Fibroblast of lung (primary cell): ENCODE results near the gene TCFL5. TPM values are rescaled to one million over a fixed set of nuclear protein-coding genes. Genes with fewer than 3 reads are reported as not detected.

Source experiments
- DNase-seq, 2 donors: peaks; one replicate each; pipeline versions ENCODE4 v3.0.0 to v3.0.0-alpha.2; 2010; ENCODE audit warnings: low read depth in 2 of 2
- H2AFZ ChIP-seq: 2 replicates; pipeline ENCODE4 v1.5.1; 2012; ENCODE audit warnings: low read length, control low read depth, inconsistent platforms
- H3K27ac ChIP-seq: 2 replicates; pipeline ENCODE4 v1.5.1; 2011; ENCODE audit warnings: low read length, control low read depth; ENCODE audit not compliant: insufficient read depth
- H3K27me3 ChIP-seq: 2 replicates; pipeline ENCODE4 v1.5.1; 2011; ENCODE audit warnings: mild to moderate bottlenecking, low read length; ENCODE audit not compliant: control insufficient read depth, insufficient read depth
- H3K36me3 ChIP-seq: 2 replicates; pipeline ENCODE4 v1.5.1; 2011; ENCODE audit warnings: low read length; ENCODE audit not compliant: control insufficient read depth, insufficient read depth
- H3K4me1 ChIP-seq: 2 replicates; pipeline ENCODE4 v1.5.1; 2011; ENCODE audit warnings: low read length; ENCODE audit not compliant: control insufficient read depth, insufficient read depth; ENCODE audit errors: extremely low read depth
- H3K4me2 ChIP-seq: 2 replicates; pipeline ENCODE4 v1.5.1; 2011; ENCODE audit warnings: low read length, control low read depth; ENCODE audit not compliant: insufficient read depth; ENCODE audit errors: extremely low read depth
- H3K4me3 ChIP-seq, 4 experiments: fragments of 200-600 bp in 1 of 4; sonication (generic) in 1 of 4; replicated peaks in 1 of 4; 2 replicates each; pipeline ENCODE4 v1.5.1; 2011 to 2016; ENCODE audit warnings: low read length in 4 of 4, low read depth in 3 of 4, mild to moderate bottlenecking in 3 of 4, control low read depth in 2 of 4, inconsistent platforms in 1 of 4, mixed read lengths in 1 of 4; ENCODE audit not compliant: insufficient read depth in 1 of 4; ENCODE audit errors: control extremely low read depth in 1 of 4
- H3K79me2 ChIP-seq: 2 replicates; pipeline ENCODE4 v1.5.1; 2012; ENCODE audit warnings: mild to moderate bottlenecking, low read length, inconsistent platforms; ENCODE audit not compliant: control insufficient read depth, insufficient read depth
- H3K9ac ChIP-seq: 2 replicates; pipeline ENCODE4 v1.5.1; 2011; ENCODE audit warnings: mild to moderate bottlenecking, low read length, control low read depth; ENCODE audit not compliant: insufficient read depth
- H3K9me3 ChIP-seq: 2 replicates; pipeline ENCODE4 v1.5.1; 2012; ENCODE audit warnings: low read depth, low read length; ENCODE audit not compliant: control insufficient read depth, insufficient read depth
- H4K20me1 ChIP-seq: 2 replicates; pipeline ENCODE4 v1.5.1; 2011; ENCODE audit warnings: low read length; ENCODE audit not compliant: control insufficient read depth, insufficient read depth; ENCODE audit errors: extremely low read depth
- EZH2 ChIP-seq: IDR thresholded peaks from 2 replicates; pipeline ENCODE4 v1.5.1; 2012; ENCODE audit warnings: low read length, control low read depth, mild to moderate bottlenecking; ENCODE audit errors: missing control alignments
- polyA plus RNA-seq, 2 donors: library from polyadenylated mRNA; depleted of rRNA in 1 of 2; stranded (reverse) in 1 of 2; unstranded in 1 of 2; fragments of >200 nt; gene quantifications; 2 replicates each; pipeline ENCODE4 v1.2.1, GENCODE V29; 2011 to 2012; ENCODE audit warnings: missing spikeins in 1 of 2
- total RNA-seq: library from RNA; depleted of rRNA; stranded (reverse); fragments of >200 nt; gene quantifications from 2 replicates; pipeline ENCODE4 v1.2.1, GENCODE V29; 2014
- TF ChIP-seq, protein P1 (sequence below), 2 donors: IDR thresholded peaks in 1 of 2; conservative IDR thresholded peaks in 1 of 2; 1 replicate in 1 of 2; 2 replicates in 1 of 2; pipeline ENCODE4 v1.5.1; 2011 to 2012; ENCODE audit warnings: low read length in 2 of 2, control low read depth in 1 of 2, inconsistent platforms in 1 of 2, low read depth in 1 of 2, mild to moderate bottlenecking in 1 of 2

The TCFL5 gene
- total and polyA plus RNA-seq, 2 donors (not counting 1 experiment from before 2014, with no cell fraction given): 9.8 to 13.7 TPM

DNA sequence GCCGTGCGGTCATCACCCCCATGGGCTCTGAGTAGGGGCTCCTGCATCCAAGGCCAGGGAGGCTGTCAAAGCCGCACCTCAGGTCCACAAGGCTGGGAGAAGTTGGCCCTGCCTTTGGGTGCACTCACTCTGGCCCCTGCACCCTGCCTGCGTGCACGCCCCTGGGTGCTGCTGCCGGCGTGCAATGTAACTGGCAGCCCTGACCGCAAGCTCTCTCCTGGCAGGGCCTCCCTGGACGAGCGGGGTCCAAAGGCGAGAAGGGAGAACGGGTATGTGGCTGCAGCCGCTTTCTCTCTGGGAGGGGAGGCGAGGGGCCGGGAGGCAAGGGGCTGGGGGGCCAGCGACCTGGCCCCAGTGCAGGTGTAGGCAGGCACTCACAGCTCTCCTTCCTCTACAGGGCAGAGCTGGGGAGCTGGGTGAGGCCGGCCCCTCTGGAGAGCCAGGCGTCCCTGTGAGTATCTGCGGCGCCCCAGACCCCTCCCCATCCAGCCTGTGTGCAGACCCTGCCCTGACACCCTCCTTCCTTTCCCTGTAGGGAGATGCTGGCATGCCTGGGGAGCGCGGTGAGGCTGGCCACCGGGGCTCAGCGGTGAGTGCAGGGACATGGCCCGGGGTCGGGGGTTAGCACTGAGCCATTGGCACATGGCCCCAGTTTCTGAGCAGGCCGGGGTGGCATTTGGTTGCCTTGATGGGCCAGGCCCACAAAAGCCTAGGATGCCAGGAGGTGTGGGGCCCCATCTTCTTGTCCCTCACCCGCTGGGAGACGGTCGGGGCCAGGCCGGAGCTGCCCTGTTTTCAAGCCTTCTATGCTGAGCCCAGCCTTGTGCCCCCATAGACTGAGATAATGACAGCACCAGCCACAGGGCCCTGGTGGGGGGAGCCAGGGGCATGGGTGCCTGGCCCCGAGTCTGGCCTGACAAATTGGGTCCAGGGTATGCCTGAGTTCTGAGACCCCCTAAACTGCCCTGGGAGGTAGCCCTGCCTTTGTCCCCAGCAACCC, 32.1 kb downstream of the TCFL5 start:
- Histone ChIP-seq H3K27me3 (no peaks in the 10 kb centered on the region), H3K4me2 (no peak overlapping the region)
- DNase-seq: no peak

DNA sequence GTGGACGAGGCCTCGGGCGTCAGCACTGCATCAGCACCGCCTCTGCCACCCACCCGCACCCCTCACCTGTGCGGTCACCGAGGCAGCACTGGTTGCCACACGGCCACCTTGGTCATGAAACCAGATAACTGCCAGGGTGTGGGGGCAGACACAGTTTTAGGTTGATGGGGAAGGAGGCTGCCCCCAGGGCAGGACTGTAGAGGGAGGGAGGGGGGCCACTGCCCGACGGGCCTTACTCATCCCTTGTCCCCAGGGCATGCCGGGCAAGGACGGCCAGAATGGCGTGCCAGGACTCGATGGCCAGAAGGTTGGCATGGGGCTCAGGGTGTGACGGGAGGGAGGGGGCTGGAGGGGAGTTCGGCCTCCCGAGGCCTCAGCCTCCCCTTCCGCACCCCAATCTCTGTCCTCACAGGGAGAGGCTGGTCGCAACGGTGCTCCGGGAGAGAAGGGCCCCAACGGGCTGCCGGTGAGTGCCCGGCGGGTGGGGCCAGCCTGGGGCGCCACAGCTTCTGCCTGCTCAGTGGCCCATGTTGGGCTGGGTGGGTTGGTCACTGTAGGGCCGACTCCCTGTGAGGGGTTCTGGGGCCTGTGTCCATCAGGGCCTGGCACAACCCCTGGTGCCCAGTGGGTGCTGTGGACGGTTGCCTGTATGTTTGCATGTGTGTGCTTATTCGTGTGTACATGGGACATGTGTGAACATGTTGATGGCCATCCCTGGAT, 33.0 kb downstream of the TCFL5 start:
- Histone ChIP-seq H3K36me3 (no peaks in the 10 kb centered on the region), H3K27me3 (no peaks in the 10 kb centered on the region), H3K4me3 (no peak overlapping the region), H3K79me2 (no peaks in the 10 kb centered on the region), H3K4me1 (no peaks in the 10 kb centered on the region), H3K27ac (no peak overlapping the region), H3K4me2 (no peak overlapping the region), H3K9me3 (no peaks in the 10 kb centered on the region), H2AFZ (no peak overlapping the region), H3K9ac (no peak overlapping the region), H4K20me1 (no peaks in the 10 kb centered on the region)
- DNase-seq: no peak
- TF ChIP-seq, protein P1, sequence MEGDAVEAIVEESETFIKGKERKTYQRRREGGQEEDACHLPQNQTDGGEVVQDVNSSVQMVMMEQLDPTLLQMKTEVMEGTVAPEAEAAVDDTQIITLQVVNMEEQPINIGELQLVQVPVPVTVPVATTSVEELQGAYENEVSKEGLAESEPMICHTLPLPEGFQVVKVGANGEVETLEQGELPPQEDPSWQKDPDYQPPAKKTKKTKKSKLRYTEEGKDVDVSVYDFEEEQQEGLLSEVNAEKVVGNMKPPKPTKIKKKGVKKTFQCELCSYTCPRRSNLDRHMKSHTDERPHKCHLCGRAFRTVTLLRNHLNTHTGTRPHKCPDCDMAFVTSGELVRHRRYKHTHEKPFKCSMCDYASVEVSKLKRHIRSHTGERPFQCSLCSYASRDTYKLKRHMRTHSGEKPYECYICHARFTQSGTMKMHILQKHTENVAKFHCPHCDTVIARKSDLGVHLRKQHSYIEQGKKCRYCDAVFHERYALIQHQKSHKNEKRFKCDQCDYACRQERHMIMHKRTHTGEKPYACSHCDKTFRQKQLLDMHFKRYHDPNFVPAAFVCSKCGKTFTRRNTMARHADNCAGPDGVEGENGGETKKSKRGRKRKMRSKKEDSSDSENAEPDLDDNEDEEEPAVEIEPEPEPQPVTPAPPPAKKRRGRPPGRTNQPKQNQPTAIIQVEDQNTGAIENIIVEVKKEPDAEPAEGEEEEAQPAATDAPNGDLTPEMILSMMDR (conservative IDR thresholded peaks at IDR 0.05 in 1 of 2, IDR thresholded peaks at IDR 0.05 in 1 of 2; ENCODE audit: low read depth in 1 of 2, low read length in 2 of 2): no peak
- TF ChIP-seq EZH2: no peak

More for the DNA sequence above, 32.1 kb downstream of the TCFL5 start:
- no peak for TF ChIP-seq EZH2
- TF ChIP-seq, protein P1 (conservative IDR thresholded peaks at IDR 0.05 in 1 of 2, IDR thresholded peaks at IDR 0.05 in 1 of 2; ENCODE audit: low read depth in 1 of 2, low read length in 2 of 2): no peak
- H3K79me2 ChIP-seq: no peaks in the 10 kb centered on the region
- no peak overlapping the region for H2AFZ ChIP-seq
- H3K4me3 ChIP-seq: no peak overlapping the region
- H3K27ac ChIP-seq: no peak overlapping the region
- H4K20me1 ChIP-seq: no peaks in the 10 kb centered on the region
- no peaks in the 10 kb centered on the region for H3K36me3 ChIP-seq
- H3K9me3 ChIP-seq: no peaks in the 10 kb centered on the region
- no peaks in the 10 kb centered on the region for H3K4me1 ChIP-seq
- H3K9ac ChIP-seq: no peak overlapping the region

DNA sequence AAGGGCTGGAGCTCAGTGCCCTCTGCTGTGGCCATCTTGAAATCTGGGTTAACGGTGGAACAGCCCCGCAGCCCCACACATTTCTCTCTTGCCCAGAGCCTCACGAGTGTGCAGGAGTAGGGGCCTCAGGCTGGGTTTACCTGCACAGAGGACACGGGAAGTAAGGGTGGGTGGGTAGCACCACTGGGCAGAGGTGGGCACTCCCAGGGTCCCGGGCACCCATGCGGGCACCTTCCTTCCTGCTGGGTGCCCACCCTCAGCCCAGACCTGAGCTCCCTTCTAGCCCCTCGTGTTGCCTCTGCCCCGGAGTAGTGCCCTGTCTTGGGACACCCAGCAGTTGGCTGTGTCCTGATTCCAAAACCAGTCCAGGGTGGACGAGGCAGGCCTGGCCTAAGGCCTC, 33.6 kb downstream of the TCFL5 start:
- DNase-seq: no peak
- Histone ChIP-seq H3K79me2 (no peaks in the 10 kb centered on the region), H3K4me2 (no peak overlapping the region), H2AFZ (no peak overlapping the region), H3K27ac (no peak overlapping the region), H3K27me3 (no peaks in the 10 kb centered on the region), H3K4me3 (no peak overlapping the region), H3K36me3 (no peaks in the 10 kb centered on the region), H4K20me1 (no peaks in the 10 kb centered on the region), H3K4me1 (no peaks in the 10 kb centered on the region), H3K9me3 (no peaks in the 10 kb centered on the region), H3K9ac (no peak overlapping the region)
- TF ChIP-seq, protein P1 (conservative IDR thresholded peaks at IDR 0.05 in 1 of 2, IDR thresholded peaks at IDR 0.05 in 1 of 2; ENCODE audit: low read depth in 1 of 2, low read length in 2 of 2): no peak
